ENCODE results near the gene CEMP1.
A peak's percentile ranks its signal among the peaks of the same experiment; 100 is the strongest.

- TF ChIP-seq SPI1 (IDR thresholded peaks at IDR 0.05; ENCODE audit: borderline replicate concordance, low read depth) (peak; percentile 78), CTCF (IDR thresholded peaks at IDR 0.05; ENCODE audit: insufficient read depth, low read length) (no peak)
Measured at GRCh38 chr16:2520784-2521531, 10.2 kb downstream of the CEMP1 start.
